ENCODE results near the gene SLK.
A peak's percentile ranks its signal among the peaks of the same experiment; 100 is the strongest.

SLK gene

DNA sequence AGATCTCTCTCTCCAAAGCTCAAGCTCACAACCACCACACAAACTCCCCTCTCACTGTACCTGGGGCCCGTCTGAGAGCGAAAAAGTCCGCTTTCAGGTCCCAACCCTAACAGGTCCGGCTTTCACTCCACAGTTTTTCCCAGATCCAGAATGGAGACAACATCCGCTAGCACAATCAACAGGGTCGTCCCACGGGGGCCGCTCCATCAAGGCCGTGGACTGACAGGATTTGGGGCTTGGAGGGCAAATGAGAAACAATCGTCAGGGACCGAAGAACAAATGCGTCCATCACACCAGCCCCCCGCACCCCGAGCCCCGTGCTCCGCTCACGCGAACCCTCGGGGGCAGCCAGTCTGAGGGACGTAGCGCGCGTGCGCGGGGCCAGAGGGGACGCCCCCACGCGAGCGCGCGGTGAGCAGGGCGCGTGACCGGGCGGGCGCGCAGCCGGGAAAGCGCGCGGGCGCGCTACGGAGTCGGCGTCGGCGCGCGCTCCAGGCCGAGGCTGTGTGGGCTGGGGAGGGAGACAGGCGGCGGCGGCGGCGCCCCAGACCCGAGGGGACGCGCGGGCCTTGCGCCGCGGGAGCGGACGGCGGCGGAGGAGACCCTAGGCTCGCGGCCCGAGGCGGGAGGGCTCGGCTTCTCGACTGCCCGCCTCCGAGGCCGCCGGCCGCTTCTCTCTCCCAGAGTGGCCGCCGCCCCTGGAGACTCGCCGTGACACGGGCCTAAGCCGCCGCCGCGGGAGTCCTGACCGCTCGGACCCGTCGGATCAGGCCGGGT, at the start of gene SLK:
TSS of gene SLK (plus strand) at position 470 of the 777 bp plus-strand sequence. CDS start 606 bp downstream, outside the sequence.
- H3K27ac ChIP-seq (ENCODE audit: low read length) = no peak within 1 kb of the TSS
- no peaks in the 10 kb centered on the region for H3K4me1 ChIP-seq (ENCODE audit: control insufficient read depth, insufficient read depth, low read length)
- H3K36me3 ChIP-seq (ENCODE audit: control insufficient read depth, insufficient read depth, low read length) = no peaks in the 10 kb centered on the region
- no CpG with 5 or more reads among the region's 92 CpGs for WGBS (ENCODE audit: insufficient coverage, insufficient read length)
- H3K9me3 ChIP-seq (ENCODE audit: control insufficient read depth, insufficient read depth, low read length) = no peaks in the 10 kb centered on the region
- peak within 1 kb of the TSS; percentile 62; the same call in 1 of the 2 replicates for H3K4me3 ChIP-seq (ENCODE audit: low read length)
- no peaks in the 10 kb centered on the region for H3K27me3 ChIP-seq (ENCODE audit: control insufficient read depth, insufficient read depth, low read length)
- no peak for DNase-seq (ENCODE audit: low read depth, low spot score)

DNA sequence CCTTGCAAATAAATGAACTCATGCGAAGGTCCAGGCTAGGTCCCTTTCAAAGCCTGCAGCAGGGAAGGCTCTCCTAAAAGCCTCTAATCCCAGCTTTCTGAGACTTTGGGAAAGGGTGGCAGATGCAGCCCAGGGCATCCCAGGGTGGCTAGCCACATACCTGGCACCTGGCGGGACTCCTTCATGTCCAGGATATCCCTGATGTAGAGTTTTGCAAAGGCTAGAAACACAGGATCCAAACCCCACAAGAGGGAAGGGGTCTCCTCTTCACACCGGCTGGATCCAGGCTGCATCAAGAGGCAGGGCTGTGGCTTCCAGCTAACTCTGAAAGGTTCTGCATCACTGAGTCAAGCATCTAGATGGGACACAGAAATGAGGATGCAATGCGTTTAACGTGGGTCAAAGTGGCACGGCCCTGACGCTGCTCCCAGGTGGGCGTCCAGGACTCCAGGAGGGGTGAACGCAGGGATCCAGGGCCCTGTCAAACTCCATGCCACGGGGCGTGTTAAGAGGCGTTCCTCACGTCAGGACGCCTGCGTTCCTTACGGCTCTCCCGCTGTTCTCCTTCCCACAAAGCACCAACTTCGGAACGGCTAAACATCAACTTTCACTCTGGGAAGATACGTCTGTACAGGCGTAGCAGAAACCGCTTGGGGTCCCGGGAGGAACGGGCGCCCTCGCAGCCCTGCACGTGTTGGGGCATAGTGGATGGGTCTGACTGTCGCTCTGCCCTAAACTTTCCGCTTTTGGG, 49.5 kb upstream of the SLK start:
- Histone ChIP-seq H3K9me3 (ENCODE audit: control insufficient read depth, insufficient read depth, low read length) (no peaks in the 10 kb centered on the region), H3K4me3 (ENCODE audit: low read length) (peak overlapping the region; percentile 78; the same call in 1 of the 2 replicates), H3K27ac (ENCODE audit: low read length) (no peak overlapping the region), H3K4me1 (ENCODE audit: control insufficient read depth, insufficient read depth, low read length) (peaks cover 5% of the 10 kb centered on the region; the same call in 1 of the 2 replicates), H3K27me3 (ENCODE audit: control insufficient read depth, insufficient read depth, low read length) (no peaks in the 10 kb centered on the region), H3K36me3 (ENCODE audit: control insufficient read depth, insufficient read depth, low read length) (no peaks in the 10 kb centered on the region)
- WGBS (ENCODE audit: insufficient coverage, insufficient read length) = no CpG with 5 or more reads among the region's 29 CpGs
- DNase-seq (ENCODE audit: low read depth, low spot score) = no peak

DNA sequence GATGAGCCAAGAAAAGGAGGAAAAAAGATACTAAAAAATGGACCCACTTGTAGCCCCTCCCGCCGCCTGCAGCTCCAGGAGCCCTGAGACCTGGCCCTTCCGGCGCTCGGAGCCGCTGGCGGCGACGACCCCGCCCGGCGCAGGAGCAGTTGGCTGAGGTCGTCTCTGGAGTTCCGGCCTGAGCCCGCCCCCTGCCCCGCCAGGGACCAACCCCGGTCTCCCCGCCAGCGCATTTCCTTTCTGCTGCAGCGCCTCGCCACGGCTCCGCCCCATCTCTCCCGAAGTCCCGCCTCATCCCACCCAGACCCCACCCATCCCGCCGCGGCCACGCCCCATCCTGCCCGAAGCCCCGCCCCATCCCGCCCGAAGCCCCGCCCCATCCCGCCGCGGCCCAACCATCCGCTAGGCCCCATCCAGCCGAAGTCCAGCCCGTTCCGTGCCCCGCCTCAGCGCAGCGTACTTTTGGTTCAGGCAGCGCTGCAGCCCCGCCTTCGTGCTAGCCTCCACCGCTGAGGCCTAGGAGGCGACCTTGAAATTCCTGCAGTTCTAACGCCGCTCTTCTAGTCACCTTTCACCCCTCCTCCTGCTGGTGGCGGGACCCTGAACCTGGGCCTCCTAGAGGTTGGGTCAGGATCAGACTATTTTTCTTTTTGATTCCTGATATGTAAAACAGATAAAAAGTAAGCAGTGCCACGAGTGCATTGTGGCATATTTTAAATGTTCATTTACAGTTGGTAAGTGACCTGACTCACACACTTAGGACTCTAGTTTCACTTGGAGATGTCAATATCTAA, 48.7 kb upstream of the SLK start, which contains the start of gene STN1:
TSS of gene STN1 (minus strand) at position 132 of the 794 bp plus-strand sequence. CDS start 590 bp downstream, outside the sequence.
- H3K36me3 ChIP-seq (ENCODE audit: control insufficient read depth, insufficient read depth, low read length) = no peaks in the 10 kb centered on the region
- no peak within 1 kb of the TSS for H3K27ac ChIP-seq (ENCODE audit: low read length)
- H3K4me1 ChIP-seq (ENCODE audit: control insufficient read depth, insufficient read depth, low read length) = peaks cover 5% of the 10 kb centered on the region; the same call in 1 of the 2 replicates
- H3K4me3 ChIP-seq (ENCODE audit: low read length) = peak within 1 kb of the TSS; percentile 78; the same call in 1 of the 2 replicates
- no CpG with 5 or more reads among the region's 53 CpGs for WGBS (ENCODE audit: insufficient coverage, insufficient read length)
- H3K9me3 ChIP-seq (ENCODE audit: control insufficient read depth, insufficient read depth, low read length) = no peaks in the 10 kb centered on the region
- peak; percentile 94 for DNase-seq (ENCODE audit: low read depth, low spot score)
- no peaks in the 10 kb centered on the region for H3K27me3 ChIP-seq (ENCODE audit: control insufficient read depth, insufficient read depth, low read length)

DNA sequence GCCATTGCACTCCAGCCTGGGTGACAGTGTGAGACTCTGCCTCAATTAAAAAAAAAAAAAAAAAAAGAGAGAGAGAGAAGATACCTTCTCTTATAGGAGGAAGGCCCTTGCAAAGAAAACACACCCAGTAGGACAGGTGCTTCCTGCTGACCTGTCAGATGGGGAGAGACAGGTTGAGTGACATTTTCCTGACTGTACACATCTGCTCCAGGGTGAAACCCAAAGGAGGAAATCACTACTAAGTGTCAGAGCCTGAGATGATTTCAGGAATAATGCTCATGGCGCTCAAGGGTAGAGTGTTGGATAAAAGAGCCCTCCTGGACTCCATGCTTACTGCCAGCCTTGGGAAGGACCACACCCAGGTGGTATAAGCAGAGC, 47.3 kb upstream of the SLK start:
- no peak for DNase-seq (ENCODE audit: low read depth, low spot score)
- Histone ChIP-seq H3K9me3 (ENCODE audit: control insufficient read depth, insufficient read depth, low read length) (no peaks in the 10 kb centered on the region), H3K27ac (ENCODE audit: low read length) (no peak overlapping the region), H3K4me3 (ENCODE audit: low read length) (no peak overlapping the region), H3K36me3 (ENCODE audit: control insufficient read depth, insufficient read depth, low read length) (no peaks in the 10 kb centered on the region), H3K4me1 (ENCODE audit: control insufficient read depth, insufficient read depth, low read length) (peaks cover 5% of the 10 kb centered on the region; the same call in 1 of the 2 replicates), H3K27me3 (ENCODE audit: control insufficient read depth, insufficient read depth, low read length) (no peaks in the 10 kb centered on the region)
- WGBS (ENCODE audit: insufficient coverage, insufficient read length) = no CpG with 5 or more reads among the region's 1 CpG

DNA sequence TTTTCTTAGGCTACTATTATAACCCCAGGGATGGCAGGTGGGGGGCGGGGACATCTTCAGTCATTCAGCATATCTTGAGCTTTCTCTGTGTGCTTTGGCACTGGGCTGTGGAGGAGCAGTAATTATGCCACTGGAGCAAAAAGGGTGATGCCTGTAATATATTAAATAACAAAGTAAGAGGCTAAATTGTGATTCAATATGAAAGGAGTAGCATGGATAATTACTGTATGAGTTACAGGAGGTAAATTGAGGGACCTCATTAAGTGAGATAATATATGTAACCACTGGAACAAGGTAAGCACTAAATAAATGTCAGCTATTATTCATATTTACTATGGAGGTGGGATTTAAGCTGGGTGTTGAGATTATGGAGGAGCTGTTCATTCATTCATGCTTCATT, 45.7 kb upstream of the SLK start:
- no CpG with 5 or more reads among the region's 1 CpG for WGBS (ENCODE audit: insufficient coverage, insufficient read length)
- no peaks in the 10 kb centered on the region for H3K36me3 ChIP-seq (ENCODE audit: control insufficient read depth, insufficient read depth, low read length)

DNA sequence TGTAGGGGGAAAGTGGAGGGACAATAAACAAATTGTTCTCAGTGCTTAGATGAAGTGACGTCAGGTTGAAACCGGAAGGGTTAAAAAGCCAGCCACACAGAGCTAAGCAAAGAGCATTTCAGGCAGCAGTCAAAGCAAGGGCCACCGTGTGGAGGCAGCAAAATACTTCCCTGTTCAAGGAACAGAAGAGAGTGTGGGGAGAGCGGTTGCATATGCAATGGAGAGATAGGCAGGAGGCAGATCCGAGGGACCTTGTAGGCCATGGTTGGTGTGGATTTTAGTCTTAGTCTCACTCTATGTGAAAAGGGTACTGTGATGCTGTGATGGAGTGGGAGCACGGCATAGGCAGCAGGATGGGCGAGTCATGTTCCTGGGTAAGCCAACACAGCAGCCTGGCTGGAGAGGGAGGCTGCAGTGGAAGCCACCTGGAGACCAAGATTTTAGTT, 45.2 kb upstream of the SLK start:
- H3K9me3 ChIP-seq (ENCODE audit: control insufficient read depth, insufficient read depth, low read length) = no peaks in the 10 kb centered on the region
- peaks cover 5% of the 10 kb centered on the region; the same call in 1 of the 2 replicates for H3K4me1 ChIP-seq (ENCODE audit: control insufficient read depth, insufficient read depth, low read length)
- no peak overlapping the region for H3K4me3 ChIP-seq (ENCODE audit: low read length)
- H3K27me3 ChIP-seq (ENCODE audit: control insufficient read depth, insufficient read depth, low read length) = no peaks in the 10 kb centered on the region
- H3K27ac ChIP-seq (ENCODE audit: low read length) = no peak overlapping the region
- DNase-seq (ENCODE audit: low read depth, low spot score) = no peak
- WGBS (ENCODE audit: insufficient coverage, insufficient read length) = no CpG with 5 or more reads among the region's 7 CpGs
- H3K36me3 ChIP-seq (ENCODE audit: control insufficient read depth, insufficient read depth, low read length) = no peaks in the 10 kb centered on the region

More for the DNA sequence above, 45.7 kb upstream of the SLK start:
- Histone ChIP-seq H3K9me3 (ENCODE audit: control insufficient read depth, insufficient read depth, low read length) (no peaks in the 10 kb centered on the region), H3K27ac (ENCODE audit: low read length) (no peak overlapping the region), H3K4me3 (ENCODE audit: low read length) (no peak overlapping the region), H3K4me1 (ENCODE audit: control insufficient read depth, insufficient read depth, low read length) (peaks cover 5% of the 10 kb centered on the region; the same call in 1 of the 2 replicates), H3K27me3 (ENCODE audit: control insufficient read depth, insufficient read depth, low read length) (no peaks in the 10 kb centered on the region)
- DNase-seq (ENCODE audit: low read depth, low spot score) = no peak

DNA sequence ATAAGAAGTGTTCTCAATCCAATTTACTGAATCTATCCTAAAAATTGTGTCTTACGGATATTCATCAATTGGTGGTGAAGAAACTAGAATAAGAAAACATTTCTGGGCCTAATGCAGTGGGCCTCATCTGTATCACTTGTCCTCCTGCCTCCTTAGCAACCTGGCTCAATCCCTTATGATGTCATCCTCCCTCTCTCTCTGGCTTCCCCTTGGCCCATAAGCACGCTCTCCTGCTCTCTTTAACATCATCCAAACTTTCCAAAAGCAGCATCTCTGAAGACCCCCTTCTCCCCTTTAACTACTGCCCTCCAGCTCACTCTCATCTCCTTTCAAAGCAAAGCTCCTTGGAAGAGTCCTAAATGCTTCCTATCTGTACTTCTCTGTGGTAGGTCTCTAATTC, 44.3 kb upstream of the SLK start:
- peaks cover 3% of the 10 kb centered on the region; the same call in 1 of the 2 replicates for H3K4me1 ChIP-seq (ENCODE audit: control insufficient read depth, insufficient read depth, low read length)
- H3K9me3 ChIP-seq (ENCODE audit: control insufficient read depth, insufficient read depth, low read length) = no peaks in the 10 kb centered on the region
- no CpG with 5 or more reads among the region's 2 CpGs for WGBS (ENCODE audit: insufficient coverage, insufficient read length)
- H3K4me3 ChIP-seq (ENCODE audit: low read length) = no peak overlapping the region
- no peaks in the 10 kb centered on the region for H3K36me3 ChIP-seq (ENCODE audit: control insufficient read depth, insufficient read depth, low read length)
- H3K27ac ChIP-seq (ENCODE audit: low read length) = no peak overlapping the region
- H3K27me3 ChIP-seq (ENCODE audit: control insufficient read depth, insufficient read depth, low read length) = no peaks in the 10 kb centered on the region
- DNase-seq (ENCODE audit: low read depth, low spot score) = no peak

DNA sequence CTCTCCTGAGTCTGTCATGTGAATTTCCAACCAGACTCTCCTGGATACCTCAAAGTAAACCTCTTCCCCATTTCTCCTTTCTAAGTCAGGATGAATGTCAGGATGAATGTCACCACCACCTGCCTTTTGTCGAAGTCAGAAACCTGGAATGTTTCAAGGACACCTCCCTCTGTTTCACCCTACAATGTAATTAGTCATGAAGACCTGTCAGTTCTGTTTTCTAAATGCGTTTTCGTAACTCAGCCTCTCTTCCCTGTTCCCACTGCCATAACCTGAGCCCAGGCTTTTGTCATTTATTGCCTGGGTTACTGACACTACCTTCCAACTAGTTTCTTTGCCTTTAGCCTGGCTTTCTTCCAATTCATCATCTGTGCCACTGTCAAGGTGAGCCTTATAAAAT, 43.4 kb upstream of the SLK start:
- Histone ChIP-seq H3K27ac (ENCODE audit: low read length) (no peak overlapping the region), H3K4me1 (ENCODE audit: control insufficient read depth, insufficient read depth, low read length) (peaks cover 3% of the 10 kb centered on the region; the same call in 1 of the 2 replicates), H3K36me3 (ENCODE audit: control insufficient read depth, insufficient read depth, low read length) (no peaks in the 10 kb centered on the region), H3K27me3 (ENCODE audit: control insufficient read depth, insufficient read depth, low read length) (no peaks in the 10 kb centered on the region), H3K4me3 (ENCODE audit: low read length) (no peak overlapping the region), H3K9me3 (ENCODE audit: control insufficient read depth, insufficient read depth, low read length) (no peaks in the 10 kb centered on the region)
- DNase-seq (ENCODE audit: low read depth, low spot score) = no peak
- WGBS (ENCODE audit: insufficient coverage, insufficient read length) = no CpG with 5 or more reads among the region's 3 CpGs

DNA sequence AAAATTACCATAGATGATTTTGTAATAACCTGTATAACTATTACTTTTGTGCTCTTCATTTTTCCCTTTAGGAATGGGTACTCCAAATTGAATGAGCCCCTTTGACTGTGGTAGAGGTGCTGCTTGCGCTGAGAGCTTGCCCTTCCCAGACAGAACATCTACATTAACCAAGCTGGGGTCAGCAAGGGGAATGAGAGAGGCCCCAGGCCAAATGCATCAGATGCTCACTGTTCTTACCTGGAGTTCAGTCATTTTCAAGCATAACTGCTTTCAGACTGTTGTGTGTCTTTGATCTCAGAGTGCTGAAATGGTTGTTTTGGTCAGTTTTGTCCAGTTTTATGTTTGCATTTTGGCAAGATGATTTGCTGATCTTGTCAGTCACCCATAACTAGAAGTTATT, 41.3 kb upstream of the SLK start:
- no peaks in the 10 kb centered on the region for H3K27me3 ChIP-seq (ENCODE audit: control insufficient read depth, insufficient read depth, low read length)
- no peak overlapping the region for H3K27ac ChIP-seq (ENCODE audit: low read length)
- WGBS (ENCODE audit: insufficient coverage, insufficient read length) = no CpG with 5 or more reads among the region's 1 CpG

More for the DNA sequence above, 41.3 kb upstream of the SLK start:
- Histone ChIP-seq H3K4me3 (ENCODE audit: low read length) (no peak overlapping the region), H3K9me3 (ENCODE audit: control insufficient read depth, insufficient read depth, low read length) (no peaks in the 10 kb centered on the region), H3K36me3 (ENCODE audit: control insufficient read depth, insufficient read depth, low read length) (no peaks in the 10 kb centered on the region), H3K4me1 (ENCODE audit: control insufficient read depth, insufficient read depth, low read length) (peaks cover 3% of the 10 kb centered on the region; the same call in 1 of the 2 replicates)
- DNase-seq (ENCODE audit: low read depth, low spot score) = no peak

Data from iPS DF 6.9 (cell line).